Measurements from ENCODE around the gene INPP4B. TPM values are rescaled to one million over a fixed set of nuclear protein-coding genes. Genes with fewer than 3 reads are reported as not detected.

The INPP4B gene
- polyA plus RNA-seq, 1 of the 3 experiments (the other 2 are of a cell fraction) = 0.08 TPM

DNA sequence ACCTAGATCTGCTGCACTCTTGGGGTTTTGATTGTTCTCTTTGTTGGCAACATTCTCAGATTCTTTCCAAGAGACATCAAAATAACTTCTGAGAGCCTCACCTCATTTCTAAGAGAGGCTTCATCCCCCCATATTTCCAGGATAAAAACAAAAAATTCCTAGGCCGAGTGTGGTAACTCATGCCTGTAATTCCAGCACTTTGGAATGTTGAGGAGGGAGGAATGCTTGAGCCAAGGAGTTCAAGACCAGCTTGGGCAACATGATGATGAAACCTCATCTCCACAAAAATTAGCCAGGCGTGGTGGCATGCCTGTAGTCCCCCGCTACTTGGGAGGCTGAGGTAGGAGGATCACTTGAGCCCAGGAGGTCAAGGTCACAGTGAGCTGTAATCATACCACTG, 477.0 kb downstream of the INPP4B start:
- WGBS (ENCODE audit: low lambda C conversion rate) = 89% methylated on average over 3 of the region's 3 CpGs
- DNase-seq = no peak
- Histone ChIP-seq H3K36me3 (replicated peaks in 1 of 2; ENCODE audit: control insufficient read depth in 1 of 2, insufficient read depth in 2 of 2, low read length in 1 of 2) (no peaks in the 10 kb centered on the region), H3K9me3 (no peaks in the 10 kb centered on the region), H2AFZ (ENCODE audit: low read depth) (no peak overlapping the region), H3K9ac (no peak overlapping the region), H4K20me1 (ENCODE audit: insufficient read depth) (no peaks in the 10 kb centered on the region), H3K27me3 (ENCODE audit: insufficient read depth) (no peaks in the 10 kb centered on the region), H3K27ac (ENCODE audit: low read depth in 2 of 2, low read length in 1 of 2) (no peak overlapping the region), H3K9me2 (no peaks in the 10 kb centered on the region), H3F3A (replicated peaks; ENCODE audit: insufficient read depth) (peaks cover 5% of the 10 kb centered on the region), H3K4me1 (ENCODE audit: control insufficient read depth in 1 of 2, insufficient read depth in 2 of 2, low read depth in 1 of 2, low read length in 1 of 2) (no peaks in the 10 kb centered on the region; a peak in 1 of 4 replicates), H3K79me2 (ENCODE audit: insufficient read depth) (no peaks in the 10 kb centered on the region), H3K4me3 (ENCODE audit: low read depth in 2 of 2, low read length in 1 of 2) (no peak overlapping the region), H3K4me2 (no peak overlapping the region)
- CTCF ChIA-PET = no interaction called here
- POLR2A ChIA-PET = no interaction called here
- TF ChIP-seq JUND (IDR thresholded peaks at IDR 0.05) = no peak
- TF ChIP-seq, protein P1, sequence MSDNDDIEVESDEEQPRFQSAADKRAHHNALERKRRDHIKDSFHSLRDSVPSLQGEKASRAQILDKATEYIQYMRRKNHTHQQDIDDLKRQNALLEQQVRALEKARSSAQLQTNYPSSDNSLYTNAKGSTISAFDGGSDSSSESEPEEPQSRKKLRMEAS (IDR thresholded peaks at IDR 0.05; ENCODE audit: low read depth) = no peak
- no peak for TF ChIP-seq MXI1 (IDR thresholded peaks at IDR 0.05; ENCODE audit: low read depth, low read length)
- no peak for TF ChIP-seq TAF1 (IDR thresholded peaks at IDR 0.05; ENCODE audit: borderline replicate concordance, low read depth, low read length)
- TF ChIP-seq NRF1 (IDR thresholded peaks at IDR 0.05; ENCODE audit: low read depth, low read length) = no peak
- TF ChIP-seq RXRA (IDR thresholded peaks at IDR 0.05; ENCODE audit: borderline replicate concordance, low read depth) = no peak
- TF ChIP-seq NFIC (IDR thresholded peaks at IDR 0.05; ENCODE audit: borderline replicate concordance) = no peak
- TF ChIP-seq TCF12 (IDR thresholded peaks at IDR 0.05) = no peak
- TF ChIP-seq, protein P2, sequence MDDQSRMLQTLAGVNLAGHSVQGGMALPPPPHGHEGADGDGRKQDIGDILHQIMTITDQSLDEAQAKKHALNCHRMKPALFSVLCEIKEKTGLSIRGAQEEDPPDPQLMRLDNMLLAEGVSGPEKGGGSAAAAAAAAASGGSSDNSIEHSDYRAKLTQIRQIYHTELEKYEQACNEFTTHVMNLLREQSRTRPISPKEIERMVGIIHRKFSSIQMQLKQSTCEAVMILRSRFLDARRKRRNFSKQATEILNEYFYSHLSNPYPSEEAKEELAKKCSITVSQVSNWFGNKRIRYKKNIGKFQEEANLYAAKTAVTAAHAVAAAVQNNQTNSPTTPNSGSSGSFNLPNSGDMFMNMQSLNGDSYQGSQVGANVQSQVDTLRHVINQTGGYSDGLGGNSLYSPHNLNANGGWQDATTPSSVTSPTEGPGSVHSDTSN (IDR thresholded peaks at IDR 0.05) = no peak
- no peak for TF ChIP-seq EP300 (IDR thresholded peaks at IDR 0.05; ENCODE audit: borderline replicate concordance in 1 of 2, low read depth in 1 of 2, low read length in 1 of 2)
- TF ChIP-seq, protein P3, sequence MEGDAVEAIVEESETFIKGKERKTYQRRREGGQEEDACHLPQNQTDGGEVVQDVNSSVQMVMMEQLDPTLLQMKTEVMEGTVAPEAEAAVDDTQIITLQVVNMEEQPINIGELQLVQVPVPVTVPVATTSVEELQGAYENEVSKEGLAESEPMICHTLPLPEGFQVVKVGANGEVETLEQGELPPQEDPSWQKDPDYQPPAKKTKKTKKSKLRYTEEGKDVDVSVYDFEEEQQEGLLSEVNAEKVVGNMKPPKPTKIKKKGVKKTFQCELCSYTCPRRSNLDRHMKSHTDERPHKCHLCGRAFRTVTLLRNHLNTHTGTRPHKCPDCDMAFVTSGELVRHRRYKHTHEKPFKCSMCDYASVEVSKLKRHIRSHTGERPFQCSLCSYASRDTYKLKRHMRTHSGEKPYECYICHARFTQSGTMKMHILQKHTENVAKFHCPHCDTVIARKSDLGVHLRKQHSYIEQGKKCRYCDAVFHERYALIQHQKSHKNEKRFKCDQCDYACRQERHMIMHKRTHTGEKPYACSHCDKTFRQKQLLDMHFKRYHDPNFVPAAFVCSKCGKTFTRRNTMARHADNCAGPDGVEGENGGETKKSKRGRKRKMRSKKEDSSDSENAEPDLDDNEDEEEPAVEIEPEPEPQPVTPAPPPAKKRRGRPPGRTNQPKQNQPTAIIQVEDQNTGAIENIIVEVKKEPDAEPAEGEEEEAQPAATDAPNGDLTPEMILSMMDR (IDR thresholded peaks at IDR 0.05) = no peak
- no peak for TF ChIP-seq FOXM1 (IDR thresholded peaks at IDR 0.05; ENCODE audit: low read depth)
- TF ChIP-seq MEF2A (IDR thresholded peaks at IDR 0.05; ENCODE audit: borderline replicate concordance, low read depth) = no peak
- TF ChIP-seq CHD2 (IDR thresholded peaks at IDR 0.05; ENCODE audit: low read length, partially characterized antibody) = no peak
- no peak for TF ChIP-seq FOXJ3 (CRISPR knock-in tag; IDR thresholded peaks at IDR 0.05)

- no peaks in the 10 kb centered on the region for H3F3A ChIP-seq (replicated peaks; ENCODE audit: insufficient read depth)
- no peaks in the 10 kb centered on the region for H3K36me3 ChIP-seq (replicated peaks in 1 of 2; ENCODE audit: control insufficient read depth in 1 of 2, insufficient read depth in 2 of 2, low read length in 1 of 2)
- H3K4me2 ChIP-seq = no peak overlapping the region
- H3K27me3 ChIP-seq (ENCODE audit: insufficient read depth) = no peaks in the 10 kb centered on the region
- no peaks in the 10 kb centered on the region for H3K9me2 ChIP-seq
- no peak overlapping the region for H3K9ac ChIP-seq
- H3K4me1 ChIP-seq (ENCODE audit: control insufficient read depth in 1 of 2, insufficient read depth in 2 of 2, low read depth in 1 of 2, low read length in 1 of 2) = no peaks in the 10 kb centered on the region; a peak in 1 of 4 replicates
- CTCF ChIA-PET = no interaction called here
- DNase-seq = no peak
- H2AFZ ChIP-seq (ENCODE audit: low read depth) = no peak overlapping the region
- H3K4me3 ChIP-seq (ENCODE audit: low read depth in 2 of 2, low read length in 1 of 2) = no peak overlapping the region
- 84% methylated on average over 6 of the region's 6 CpGs for WGBS (ENCODE audit: low lambda C conversion rate)
- TF ChIP-seq JUND (IDR thresholded peaks at IDR 0.05) (no peak), GABPA (IDR thresholded peaks at IDR 0.05; ENCODE audit: low read depth) (no peak), EP300 (IDR thresholded peaks at IDR 0.05; ENCODE audit: borderline replicate concordance in 1 of 2, low read depth in 1 of 2, low read length in 1 of 2) (no peak), SMC3 (IDR thresholded peaks at IDR 0.05; ENCODE audit: low read depth, low read length) (no peak), NFIC (IDR thresholded peaks at IDR 0.05; ENCODE audit: borderline replicate concordance) (no peak), GATA2 (CRISPR knock-in tag; IDR thresholded peaks at IDR 0.05) (no peak)
- TF ChIP-seq, protein P1 (IDR thresholded peaks at IDR 0.05; ENCODE audit: low read depth) = no peak
- H3K79me2 ChIP-seq (ENCODE audit: insufficient read depth) = no peaks in the 10 kb centered on the region
- POLR2A ChIA-PET = no interaction called here
- no peaks in the 10 kb centered on the region for H3K9me3 ChIP-seq
- no peak overlapping the region for H3K27ac ChIP-seq (ENCODE audit: low read depth in 2 of 2, low read length in 1 of 2)
- H4K20me1 ChIP-seq (ENCODE audit: insufficient read depth) = no peaks in the 10 kb centered on the region
Observed at GRCh38 chr4:142367418-142368180, 478.5 kb downstream of the INPP4B start.
